ENCODE results near the gene LCLAT1. TPM values are rescaled to one million over a fixed set of nuclear protein-coding genes. Genes with fewer than 3 reads are reported as not detected.

LCLAT1 gene
- total RNA-seq, 1 experiment from 2014 or later, result 43.1 TPM

GRCh38 chr2:30662268-30663131 is 215.5 kb downstream of the LCLAT1 start:
- no peak for DNase-seq (ENCODE audit: extremely low read depth, low read depth)

GRCh38 chr2:30663321-30663720 is 216.3 kb downstream of the LCLAT1 start:
- no peak for DNase-seq (ENCODE audit: extremely low read depth, low read depth)

- no peak for DNase-seq (ENCODE audit: extremely low read depth, low read depth)
These were observed 216.8 kb downstream of the LCLAT1 start for GRCh38 chr2:30663806-30664205.

GRCh38 chr2:30664761-30665358 is 217.8 kb downstream of the LCLAT1 start:
- DNase-seq (ENCODE audit: extremely low read depth, low read depth), result no peak

GRCh38 chr2:30665761-30666265 is 218.8 kb downstream of the LCLAT1 start:
- no peak for DNase-seq (ENCODE audit: extremely low read depth, low read depth)

GRCh38 chr2:30666266-30666874 is 219.3 kb downstream of the LCLAT1 start:
- DNase-seq (ENCODE audit: extremely low read depth, low read depth), result peak; percentile 13

GRCh38 chr2:30670453-30670852 is 223.4 kb downstream of the LCLAT1 start:
- DNase-seq (ENCODE audit: extremely low read depth, low read depth), result no peak

GRCh38 chr2:30673127-30673526 is 226.1 kb downstream of the LCLAT1 start:
- DNase-seq (ENCODE audit: extremely low read depth, low read depth), result no peak

- DNase-seq (ENCODE audit: extremely low read depth, low read depth), result no peak
These were observed 228.7 kb downstream of the LCLAT1 start for GRCh38 chr2:30675758-30676157.

- no peak for DNase-seq (ENCODE audit: extremely low read depth, low read depth)
These were observed 230.2 kb downstream of the LCLAT1 start for GRCh38 chr2:30677231-30677630.

- no peak for DNase-seq (ENCODE audit: extremely low read depth, low read depth)
These were observed 230.9 kb downstream of the LCLAT1 start for GRCh38 chr2:30677861-30678385.

- no peak for DNase-seq (ENCODE audit: extremely low read depth, low read depth)
These were observed 231.5 kb downstream of the LCLAT1 start for GRCh38 chr2:30678410-30679137.

GRCh38 chr2:30679426-30680088 is 232.5 kb downstream of the LCLAT1 start:
- no peak for DNase-seq (ENCODE audit: extremely low read depth, low read depth)

GRCh38 chr2:30680121-30680520 is 233.1 kb downstream of the LCLAT1 start:
- no peak for DNase-seq (ENCODE audit: extremely low read depth, low read depth)

GRCh38 chr2:30681022-30681421 is 234.0 kb downstream of the LCLAT1 start:
- no peak for DNase-seq (ENCODE audit: extremely low read depth, low read depth)

- DNase-seq (ENCODE audit: extremely low read depth, low read depth), result no peak
These were observed 236.3 kb downstream of the LCLAT1 start for GRCh38 chr2:30683236-30683956.

- no peak for DNase-seq (ENCODE audit: extremely low read depth, low read depth)
These were observed 237.0 kb downstream of the LCLAT1 start for GRCh38 chr2:30684026-30684425.

- no peak for DNase-seq (ENCODE audit: extremely low read depth, low read depth)
These were observed 237.5 kb downstream of the LCLAT1 start for GRCh38 chr2:30684516-30684915.

- DNase-seq (ENCODE audit: extremely low read depth, low read depth), result no peak
These were observed 237.9 kb downstream of the LCLAT1 start for GRCh38 chr2:30684996-30685395.

Measured in NCI-H460 (cell line).